AG04450 (cell line): ENCODE data around the gene GPR132. TPM values are rescaled to one million over a fixed set of nuclear protein-coding genes. Genes with fewer than 3 reads are reported as not detected.
"Not testable (repeated sequence)": the region's sequence is repeated elsewhere in the genome, so short reads cannot be mapped to it uniquely, and the experiment has no call there.

Source experiments
- CTCF ChIA-PET: fragments of 300-600, 350-600 bp; formaldehyde crosslinking; extraction: SDS; loops from one replicate; lab custom pipeline; 2022; ENCODE audit warnings: antibody characterized with exemption, inconsistent platforms; lab: Charles Lee
- POLR2A ChIA-PET: fragments of 350-600 bp; formaldehyde crosslinking; extraction: SDS; loops from one replicate; lab custom pipeline; 2021; ENCODE audit warnings: antibody characterized with exemption, inconsistent platforms; lab: Yijun Ruan, JAX
- DNase-seq: peaks from one replicate; pipeline ENCODE4 v3.0.0-alpha.2; 2011; ENCODE audit warnings: low read depth, low spot score
- H3K27ac ChIP-seq: one replicate; pipeline ENCODE4 v1.5.1; 2012; ENCODE audit warnings: low read depth, low read length, control low read depth
- H3K27me3 ChIP-seq: one replicate; pipeline ENCODE4 v1.6.0; 2012; ENCODE audit warnings: low read length; ENCODE audit not compliant: control insufficient read depth, insufficient read depth
- H3K4me3 ChIP-seq: 2 replicates; pipeline ENCODE4 v1.5.1; 2011; ENCODE audit warnings: mild to moderate bottlenecking, low read depth, low read length, control low read depth
- H3K9me3 ChIP-seq: 2 replicates; pipeline ENCODE4 v1.5.1; 2012; ENCODE audit warnings: low read length; ENCODE audit not compliant: control insufficient read depth, insufficient read depth
- CTCF ChIP-seq: IDR thresholded peaks from 2 replicates; pipeline ENCODE4 v1.5.1; 2011; ENCODE audit warnings: low read depth, low read length, control low read depth, inconsistent platforms
- polyA plus RNA-seq: library from polyadenylated mRNA; depleted of rRNA; stranded (reverse); fragments of >200 nt; gene quantifications from 2 replicates; pipeline ENCODE4 v1.2.3, GENCODE V29; 2011

GPR132 gene
- polyA plus RNA-seq, 1 experiment, result 0.07 TPM

DNA sequence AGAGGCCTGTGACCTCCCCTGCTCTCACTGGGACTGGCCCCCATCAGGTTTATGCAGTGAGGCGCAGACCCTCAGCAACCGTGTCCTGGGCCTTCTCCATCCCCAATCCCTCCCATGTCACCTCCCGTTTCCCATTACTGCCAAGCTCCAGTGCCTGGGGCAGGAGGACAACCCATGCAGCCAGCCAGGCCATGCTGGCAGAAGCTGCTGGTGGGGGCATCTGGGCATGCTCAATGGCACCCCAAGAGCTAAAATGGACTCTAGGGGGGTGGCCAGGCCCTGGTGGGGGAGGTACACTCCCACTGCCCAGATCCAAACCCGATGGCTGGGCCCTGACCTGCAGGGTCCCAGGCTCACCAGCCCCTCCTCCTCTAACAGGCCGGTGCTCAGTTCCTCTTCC lies 20.5 kb upstream of the GPR132 start:
- POLR2A ChIA-PET, result no interaction called here
- TF ChIP-seq CTCF, result no peak
- Histone ChIP-seq H3K27ac (no peak overlapping the region), H3K4me3 (no peak overlapping the region), H3K27me3 (no peaks in the 10 kb centered on the region), H3K9me3 (no peaks in the 10 kb centered on the region)
- no peak for DNase-seq
- CTCF ChIA-PET, result interaction anchor here (0.7 to 1.6 kb wide), 5 partner anchors 10 to 190 kb away, joined by 3 to 5 read pairs (median 3); no protein-coding TSS in a partner anchor

GRCh38 chr14:105084741-105085571 lies 19.7 kb upstream of the GPR132 start:
- Histone ChIP-seq H3K27me3 (no peaks in the 10 kb centered on the region), H3K9me3 (peaks cover under 1% of the 10 kb centered on the region; the same call in 1 of the 2 replicates), H3K27ac (no peak overlapping the region), H3K4me3 (no peak overlapping the region)
- no peak for DNase-seq
- no peak for TF ChIP-seq CTCF
- ChIA-PET POLR2A (no interaction called here), CTCF (interaction anchor here (0.6 to 1.4 kb wide), 3 partner anchors 110 to 215 kb away, joined by 3 to 4 read pairs (median 3); no protein-coding TSS in a partner anchor)

DNA sequence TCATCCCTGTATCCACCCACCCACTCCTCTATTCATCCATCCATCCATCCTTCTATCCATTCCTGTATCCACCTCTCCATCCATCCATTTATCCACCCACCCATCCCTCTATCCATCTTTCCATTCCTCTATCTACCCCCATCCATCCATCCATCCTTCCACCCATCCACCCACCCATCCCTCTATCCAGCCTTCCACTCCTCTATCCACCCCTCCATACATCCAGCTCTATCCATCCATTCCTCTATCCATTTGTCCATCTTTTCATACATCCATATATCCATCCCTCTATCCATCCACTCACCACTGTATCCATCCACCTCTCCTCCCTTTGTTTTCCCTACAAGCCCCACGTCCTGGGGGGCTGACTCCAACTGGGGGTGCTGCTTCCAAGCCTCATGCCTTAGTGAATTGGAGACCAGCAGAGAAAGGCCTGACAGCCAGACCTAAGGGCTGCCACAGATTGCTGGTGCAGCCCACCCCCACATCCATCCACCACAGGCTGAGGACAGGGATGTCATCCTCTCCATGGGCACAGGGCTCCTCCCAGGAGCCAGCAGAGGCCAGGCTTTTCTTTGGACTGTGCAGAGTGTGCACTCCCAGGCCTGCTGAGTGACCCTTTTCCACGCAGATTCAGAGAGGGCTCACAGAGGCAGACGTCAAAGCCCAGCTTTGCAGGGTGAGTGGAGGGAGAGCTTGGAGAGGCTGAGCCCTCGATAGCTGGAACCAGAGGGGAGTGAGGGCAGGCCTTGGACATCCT lies 18.9 kb upstream of the GPR132 start:
- CTCF ChIA-PET, result interaction anchor here (0.6 kb wide), 1 partner anchor 96 kb away, joined by 6 read pairs; no protein-coding TSS in a partner anchor

DNA sequence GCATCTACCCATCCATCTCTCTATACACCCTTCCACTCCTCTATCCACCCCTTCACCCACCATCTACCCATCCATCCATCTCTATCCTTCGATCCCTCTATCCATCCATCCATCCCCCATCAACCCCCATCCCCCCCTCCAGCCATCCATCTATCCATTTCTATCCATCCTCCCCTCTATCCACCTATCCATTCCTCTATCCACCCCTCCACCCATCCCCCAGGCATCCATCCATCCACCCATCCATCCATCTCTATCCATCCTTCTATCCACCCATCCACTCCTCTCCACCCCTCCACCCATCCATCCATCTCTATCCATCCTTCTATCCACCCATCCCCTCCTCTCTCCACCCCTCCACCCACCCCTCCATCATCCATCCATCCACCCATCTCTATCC lies 17.5 kb upstream of the GPR132 start:
- no peak for DNase-seq
- ChIA-PET POLR2A (no interaction called here), CTCF (no interaction called here)
- H3K27me3 ChIP-seq, result no peaks in the 10 kb centered on the region
- H3K4me3 ChIP-seq, result no peak overlapping the region
- no peak overlapping the region for H3K27ac ChIP-seq
- H3K9me3 ChIP-seq, result peaks cover 5% of the 10 kb centered on the region; the same call in 1 of the 2 replicates
- no peak for TF ChIP-seq CTCF

More for the DNA sequence above, 18.9 kb upstream of the GPR132 start:
- peaks cover 5% of the 10 kb centered on the region; the same call in 1 of the 2 replicates for H3K9me3 ChIP-seq
- H3K4me3 ChIP-seq, result no peak overlapping the region
- no peak for TF ChIP-seq CTCF
- POLR2A ChIA-PET, result no interaction called here
- no peak for DNase-seq
- H3K27ac ChIP-seq, result no peak overlapping the region
- H3K27me3 ChIP-seq, result no peaks in the 10 kb centered on the region

DNA sequence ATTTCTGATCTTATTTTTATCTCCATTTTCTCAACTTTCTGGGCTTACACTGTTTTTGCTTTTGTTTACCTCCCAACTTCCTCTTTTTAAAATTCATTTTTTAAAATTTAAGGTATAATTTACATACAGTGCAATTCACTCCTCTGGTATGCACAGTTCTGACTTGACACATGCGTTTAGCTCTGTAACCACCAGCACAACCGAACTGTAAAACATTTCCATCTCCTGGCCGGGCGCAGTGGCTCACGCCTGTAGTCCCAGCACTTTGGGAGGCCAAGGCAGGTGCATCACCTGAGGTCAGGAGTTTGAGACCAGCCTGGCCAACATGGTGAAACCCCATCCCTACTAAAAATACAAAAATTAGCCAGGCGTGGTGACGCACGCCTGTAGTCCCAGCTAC lies 16.2 kb upstream of the GPR132 start:
- CTCF ChIA-PET, result not testable (repeated sequence)

More for the DNA sequence above, 16.2 kb upstream of the GPR132 start:
- not testable (repeated sequence) for H3K4me3 ChIP-seq, H3K27me3 ChIP-seq, H3K9me3 ChIP-seq, H3K27ac ChIP-seq, DNase-seq
- POLR2A ChIA-PET, result interaction anchor here (0.8 kb wide), 1 partner anchor 9 kb away, joined by 5 read pairs; no protein-coding TSS in a partner anchor
